Measurements from ENCODE around the gene OSBPL5.

Gene OSBPL5

GRCh38 chr11:3191586-3192324 is 26.6 kb upstream of the OSBPL5 start:
- H3K27me3 Mint-ChIP-seq, result peaks cover 36% of the 10 kb centered on the region
- H3K4me3 Mint-ChIP-seq, result no peak overlapping the region
- H3K4me1 Mint-ChIP-seq, result no peaks in the 10 kb centered on the region
- H3K27ac Mint-ChIP-seq, result no peak overlapping the region
- H3K36me3 Mint-ChIP-seq, result no peaks in the 10 kb centered on the region
- peaks cover 3% of the 10 kb centered on the region for H3K9me3 Mint-ChIP-seq
- no peak for ATAC-seq

- peaks cover 24% of the 10 kb centered on the region for H3K27me3 Mint-ChIP-seq
- peaks cover 3% of the 10 kb centered on the region for H3K9me3 Mint-ChIP-seq
- H3K4me3 Mint-ChIP-seq, result no peak overlapping the region
- H3K36me3 Mint-ChIP-seq, result no peaks in the 10 kb centered on the region
- H3K27ac Mint-ChIP-seq, result no peak overlapping the region
- ATAC-seq, result no peak
- H3K4me1 Mint-ChIP-seq, result no peaks in the 10 kb centered on the region
These were observed 25.5 kb upstream of the OSBPL5 start for GRCh38 chr11:3190600-3190999.

- H3K27me3 Mint-ChIP-seq, result peaks cover 18% of the 10 kb centered on the region
- H3K36me3 Mint-ChIP-seq, result no peaks in the 10 kb centered on the region
- ATAC-seq, result no peak
- H3K27ac Mint-ChIP-seq, result no peak overlapping the region
- H3K4me3 Mint-ChIP-seq, result no peak overlapping the region
- H3K4me1 Mint-ChIP-seq, result no peaks in the 10 kb centered on the region
- H3K9me3 Mint-ChIP-seq, result peaks cover 3% of the 10 kb centered on the region
These were observed 24.9 kb upstream of the OSBPL5 start for GRCh38 chr11:3189886-3190583.

- no peak overlapping the region for H3K27ac Mint-ChIP-seq
- H3K4me1 Mint-ChIP-seq, result no peaks in the 10 kb centered on the region
- no peak overlapping the region for H3K4me3 Mint-ChIP-seq
- peaks cover 3% of the 10 kb centered on the region for H3K9me3 Mint-ChIP-seq
- no peaks in the 10 kb centered on the region for H3K36me3 Mint-ChIP-seq
- H3K27me3 Mint-ChIP-seq, result peaks cover 13% of the 10 kb centered on the region
- ATAC-seq, result no peak
These were observed 24.2 kb upstream of the OSBPL5 start for GRCh38 chr11:3189196-3189843.

DNA sequence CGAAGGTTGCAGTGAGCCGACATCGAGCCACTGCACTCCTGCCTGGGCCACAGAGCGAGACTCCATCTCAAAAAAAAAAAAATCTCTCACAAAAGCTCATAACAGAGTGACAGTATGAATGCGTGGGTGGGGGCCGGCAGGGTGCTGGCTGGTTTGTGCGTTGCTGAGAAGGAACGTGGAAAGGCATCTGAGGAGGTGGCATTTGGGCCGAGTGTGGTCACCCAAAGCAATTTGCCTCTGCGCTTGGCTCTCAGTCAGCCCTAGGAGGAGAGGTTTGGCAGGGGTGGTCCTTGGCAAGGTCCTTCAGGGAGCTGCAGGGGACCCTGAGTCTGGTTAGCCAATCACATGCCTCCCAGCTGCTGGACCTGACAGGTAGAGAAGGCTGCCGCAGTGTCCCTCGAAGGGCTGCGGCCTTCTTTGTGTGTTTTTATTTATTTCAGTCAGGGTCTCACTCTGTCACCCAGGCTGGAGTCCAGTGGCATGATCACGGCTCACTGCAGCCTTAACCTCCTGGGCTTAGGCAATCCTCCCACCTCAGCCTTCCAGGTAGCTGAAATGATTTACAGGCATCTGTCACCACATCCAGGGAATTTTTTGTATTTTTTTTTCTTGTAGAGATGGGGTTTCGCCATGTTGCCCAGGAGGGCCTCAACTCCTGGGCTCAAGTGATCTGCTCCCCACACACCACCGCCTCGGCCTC is 23.5 kb upstream of the OSBPL5 start:
- Mint-ChIP-seq H3K4me1 (no peaks in the 10 kb centered on the region), H3K27ac (no peak overlapping the region), H3K9me3 (peaks cover 3% of the 10 kb centered on the region), H3K27me3 (peaks cover 11% of the 10 kb centered on the region), H3K4me3 (no peak overlapping the region), H3K36me3 (no peaks in the 10 kb centered on the region)
- no peak for ATAC-seq

GRCh38 chr11:3186166-3186953 is 21.2 kb upstream of the OSBPL5 start:
- H3K4me1 Mint-ChIP-seq, result no peaks in the 10 kb centered on the region
- H3K36me3 Mint-ChIP-seq, result no peaks in the 10 kb centered on the region
- H3K27me3 Mint-ChIP-seq, result peaks cover 21% of the 10 kb centered on the region
- H3K27ac Mint-ChIP-seq, result no peak overlapping the region
- ATAC-seq, result no peak
- no peak overlapping the region for H3K4me3 Mint-ChIP-seq
- H3K9me3 Mint-ChIP-seq, result no peaks in the 10 kb centered on the region

DNA sequence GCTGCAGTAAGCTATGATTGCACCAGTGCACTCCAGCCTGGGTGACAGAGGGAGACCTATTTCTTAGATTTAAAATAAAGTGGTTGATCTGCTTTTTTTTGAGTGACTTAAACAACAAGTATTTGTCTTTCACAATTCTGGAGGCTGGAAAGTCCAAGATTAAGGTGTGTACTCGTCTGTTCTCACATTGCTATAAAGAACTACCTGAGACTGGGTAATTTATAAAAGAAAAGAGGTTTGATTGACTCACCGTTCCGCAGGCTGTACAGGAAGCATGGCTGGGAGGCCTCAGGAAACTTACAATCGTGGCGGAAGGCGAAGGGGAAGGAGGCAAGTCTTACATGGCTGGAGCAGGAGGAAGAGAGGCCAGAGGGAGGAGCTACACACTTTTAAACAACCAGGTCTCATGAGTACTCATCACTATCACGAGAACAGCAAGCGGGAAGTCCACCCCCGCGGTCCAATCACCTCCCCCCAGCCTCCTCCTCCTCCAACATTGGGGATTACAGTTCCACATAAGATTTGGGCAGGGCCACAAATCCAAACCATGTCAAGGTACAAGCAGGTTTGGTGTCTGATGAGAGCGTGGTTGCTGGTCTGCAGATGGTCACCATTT is 19.7 kb upstream of the OSBPL5 start:
- no peaks in the 10 kb centered on the region for H3K36me3 Mint-ChIP-seq
- no peaks in the 10 kb centered on the region for H3K9me3 Mint-ChIP-seq
- H3K4me3 Mint-ChIP-seq, result no peak overlapping the region
- ATAC-seq, result no peak
- no peaks in the 10 kb centered on the region for H3K4me1 Mint-ChIP-seq
- H3K27ac Mint-ChIP-seq, result no peak overlapping the region
- peaks cover 23% of the 10 kb centered on the region for H3K27me3 Mint-ChIP-seq

GRCh38 chr11:3183523-3183922 is 18.4 kb upstream of the OSBPL5 start:
- Mint-ChIP-seq H3K4me1 (no peaks in the 10 kb centered on the region), H3K27ac (no peak overlapping the region), H3K27me3 (peaks cover 23% of the 10 kb centered on the region), H3K9me3 (no peaks in the 10 kb centered on the region), H3K4me3 (no peak overlapping the region), H3K36me3 (no peaks in the 10 kb centered on the region)
- ATAC-seq, result no peak

DNA sequence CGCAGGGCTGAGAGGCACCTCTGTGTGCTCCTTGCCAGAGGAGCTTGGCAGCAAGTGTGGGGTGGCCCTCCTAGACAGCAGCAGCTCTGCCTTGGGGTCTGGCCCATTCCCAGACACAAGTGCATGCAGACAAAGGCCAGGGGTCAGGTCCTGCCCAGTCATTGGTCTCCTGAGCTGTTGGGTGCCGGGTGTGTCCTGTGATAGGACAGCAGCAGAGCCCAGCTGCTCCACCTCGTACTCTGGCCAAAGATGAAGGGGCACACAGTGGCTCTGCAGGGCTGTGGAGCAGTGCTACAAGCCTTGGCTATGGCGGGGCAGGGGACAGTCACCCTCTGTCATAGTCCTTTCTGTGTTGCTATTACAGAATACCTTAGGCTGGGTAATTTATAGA is 17.3 kb upstream of the OSBPL5 start:
- Mint-ChIP-seq H3K27me3 (peaks cover 23% of the 10 kb centered on the region), H3K4me1 (no peaks in the 10 kb centered on the region), H3K9me3 (no peaks in the 10 kb centered on the region), H3K4me3 (no peak overlapping the region), H3K36me3 (no peaks in the 10 kb centered on the region), H3K27ac (no peak overlapping the region)
- no peak for ATAC-seq

- ATAC-seq, result no peak
- peaks cover 23% of the 10 kb centered on the region for H3K27me3 Mint-ChIP-seq
- no peaks in the 10 kb centered on the region for H3K4me1 Mint-ChIP-seq
- no peak overlapping the region for H3K27ac Mint-ChIP-seq
- no peaks in the 10 kb centered on the region for H3K9me3 Mint-ChIP-seq
- no peaks in the 10 kb centered on the region for H3K36me3 Mint-ChIP-seq
- no peak overlapping the region for H3K4me3 Mint-ChIP-seq
These were observed 16.8 kb upstream of the OSBPL5 start for GRCh38 chr11:3181725-3182461.

GRCh38 chr11:3180869-3181268 is 15.8 kb upstream of the OSBPL5 start:
- no peak for ATAC-seq
- peaks cover 26% of the 10 kb centered on the region for H3K27me3 Mint-ChIP-seq
- H3K36me3 Mint-ChIP-seq, result no peaks in the 10 kb centered on the region
- no peak overlapping the region for H3K4me3 Mint-ChIP-seq
- no peaks in the 10 kb centered on the region for H3K4me1 Mint-ChIP-seq
- peaks cover 2% of the 10 kb centered on the region for H3K9me3 Mint-ChIP-seq
- no peak overlapping the region for H3K27ac Mint-ChIP-seq

DNA sequence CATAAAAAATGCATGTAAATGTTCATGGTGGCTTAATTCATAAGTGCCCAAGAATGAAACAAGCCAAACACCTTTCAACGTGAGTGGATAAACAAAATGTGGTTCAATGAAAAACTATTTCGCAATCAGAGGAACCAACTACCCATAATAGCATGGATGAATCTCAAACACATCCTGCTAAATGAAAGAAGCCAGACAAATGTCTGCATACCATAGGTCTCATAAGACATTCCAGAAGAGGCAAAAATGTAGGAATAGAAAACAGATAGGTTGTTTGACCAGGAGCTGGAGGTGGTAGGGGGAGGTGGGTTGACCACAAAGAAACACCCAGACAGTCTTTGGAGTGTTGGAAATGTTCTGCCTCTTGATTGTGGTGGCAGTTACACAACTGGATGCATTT is 13.2 kb upstream of the OSBPL5 start:
- Mint-ChIP-seq H3K4me3 (no peak overlapping the region), H3K36me3 (no peaks in the 10 kb centered on the region), H3K27ac (no peak overlapping the region), H3K9me3 (peaks cover 8% of the 10 kb centered on the region), H3K4me1 (no peaks in the 10 kb centered on the region), H3K27me3 (peaks cover 23% of the 10 kb centered on the region)
- no peak for ATAC-seq

- ATAC-seq, result no peak
- H3K27ac Mint-ChIP-seq, result no peak overlapping the region
- no peaks in the 10 kb centered on the region for H3K36me3 Mint-ChIP-seq
- H3K27me3 Mint-ChIP-seq, result peaks cover 22% of the 10 kb centered on the region
- H3K4me1 Mint-ChIP-seq, result no peaks in the 10 kb centered on the region
- H3K4me3 Mint-ChIP-seq, result no peak overlapping the region
- H3K9me3 Mint-ChIP-seq, result peaks cover 8% of the 10 kb centered on the region
These were observed 12.8 kb upstream of the OSBPL5 start for GRCh38 chr11:3177931-3178330.

DNA sequence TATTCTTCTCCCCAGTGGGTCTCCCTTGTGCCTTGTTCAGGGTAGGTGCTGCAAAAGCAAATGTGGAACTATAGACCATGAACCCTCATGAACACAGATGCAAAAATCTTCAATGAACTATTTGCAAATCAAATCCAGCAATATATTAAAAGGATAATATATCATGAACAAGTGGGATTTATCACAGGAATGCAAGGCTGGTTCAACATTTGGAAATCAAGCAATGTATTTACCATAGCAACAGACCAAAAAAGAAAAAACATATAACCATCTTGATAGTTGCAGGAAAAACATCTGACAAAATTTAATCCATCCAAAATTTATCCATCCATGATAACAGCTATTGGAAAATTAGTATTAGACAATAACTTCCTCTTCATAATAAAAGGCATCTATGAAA is 11.4 kb upstream of the OSBPL5 start:
- Mint-ChIP-seq H3K27me3 (peaks cover 19% of the 10 kb centered on the region), H3K9me3 (peaks cover 8% of the 10 kb centered on the region), H3K36me3 (no peaks in the 10 kb centered on the region), H3K4me1 (no peaks in the 10 kb centered on the region), H3K4me3 (no peak overlapping the region), H3K27ac (no peak overlapping the region)
- no peak for ATAC-seq

Data from stimulated activated memory B cell treated with anti-CD40 and anti-IgM and Interleukin-4, amounts not matched to agents 10 μg/mL and 1 μg/mL and 100 μg/mL, for 72 hours (primary cell).